Nephron progenitor cell (in vitro differentiated cells): ENCODE results near the gene PHF23.

Experiments
- DNase-seq: peaks from one replicate; pipeline ENCODE4 v3.0.0; 2021
- H3K27ac Mint-ChIP-seq: 2 replicates; pipeline ENCODE4 v1.8.0; 2021; ENCODE audit warnings: mild to moderate bottlenecking, moderate library complexity, mixed read lengths
- H3K27me3 Mint-ChIP-seq: 2 replicates; pipeline ENCODE4 v1.8.0; 2021; ENCODE audit warnings: mild to moderate bottlenecking, low read depth, mixed read lengths; ENCODE audit not compliant: poor library complexity
- H3K36me3 Mint-ChIP-seq: 2 replicates; pipeline ENCODE4 v1.8.0; 2021; ENCODE audit warnings: low read depth, mixed read lengths
- H3K4me1 Mint-ChIP-seq: 2 replicates; pipeline ENCODE4 v1.8.0; 2021; ENCODE audit warnings: mixed read lengths
- H3K4me3 Mint-ChIP-seq: 2 replicates; pipeline ENCODE4 v1.8.0; 2021; ENCODE audit warnings: mild to moderate bottlenecking, moderate library complexity, mixed read lengths
- H3K9me3 Mint-ChIP-seq: 2 replicates; pipeline ENCODE4 v1.8.0; 2021; ENCODE audit warnings: mild to moderate bottlenecking, moderate library complexity, mixed read lengths
- TF ChIP-seq, protein P1 (sequence below): fragments of 200-600 bp; sonication (generic); IDR thresholded peaks from 2 replicates; pipeline ENCODE4 v1.5.0; 2021; ENCODE audit warnings: antibody characterized with exemption

PHF23 gene

DNA sequence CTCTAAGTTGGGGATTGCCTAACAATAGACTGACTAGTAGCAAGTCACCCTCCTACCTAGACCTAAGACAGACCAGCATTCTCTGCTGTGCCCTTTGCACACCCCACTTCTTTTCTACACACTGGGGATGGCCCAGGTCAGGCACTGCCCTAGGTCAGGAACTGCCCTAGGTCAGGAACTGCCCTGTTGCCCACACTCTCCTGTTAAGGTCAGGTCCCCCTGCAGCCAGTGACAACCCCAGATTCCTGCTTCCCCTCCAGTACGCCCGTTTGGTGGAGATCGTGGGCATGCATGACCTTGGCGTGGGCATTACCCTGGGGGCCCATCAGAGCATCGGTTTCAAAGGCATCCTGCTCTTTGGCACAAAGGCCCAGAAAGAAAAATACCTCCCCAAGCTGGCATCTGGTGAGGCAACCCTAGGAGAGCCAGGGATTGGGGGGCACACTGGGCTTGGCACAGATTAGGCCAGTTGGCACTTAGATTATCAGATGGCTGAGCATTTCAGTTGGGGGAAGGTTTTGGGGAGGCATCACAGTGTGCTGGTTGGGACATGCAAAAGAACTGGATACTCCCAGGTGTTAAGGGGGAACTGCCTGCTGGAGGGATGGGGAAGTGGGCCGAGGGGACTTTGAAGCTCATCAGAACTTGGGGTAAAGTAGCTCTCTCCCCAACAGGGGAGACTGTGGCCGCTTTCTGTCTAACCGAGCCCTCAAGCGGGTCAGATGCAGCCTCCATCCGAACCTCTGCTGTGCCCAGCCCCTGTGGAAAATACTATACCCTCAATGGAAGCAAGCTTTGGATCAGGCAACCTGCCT is 17.8 kb downstream of the PHF23 start:
- peak overlapping the region; percentile 54 for H3K27ac Mint-ChIP-seq
- no peaks in the 10 kb centered on the region for H3K9me3 Mint-ChIP-seq
- peaks cover 9% of the 10 kb centered on the region for H3K36me3 Mint-ChIP-seq
- peak overlapping the region; percentile 95 for H3K4me3 Mint-ChIP-seq
- TF ChIP-seq, protein P1, sequence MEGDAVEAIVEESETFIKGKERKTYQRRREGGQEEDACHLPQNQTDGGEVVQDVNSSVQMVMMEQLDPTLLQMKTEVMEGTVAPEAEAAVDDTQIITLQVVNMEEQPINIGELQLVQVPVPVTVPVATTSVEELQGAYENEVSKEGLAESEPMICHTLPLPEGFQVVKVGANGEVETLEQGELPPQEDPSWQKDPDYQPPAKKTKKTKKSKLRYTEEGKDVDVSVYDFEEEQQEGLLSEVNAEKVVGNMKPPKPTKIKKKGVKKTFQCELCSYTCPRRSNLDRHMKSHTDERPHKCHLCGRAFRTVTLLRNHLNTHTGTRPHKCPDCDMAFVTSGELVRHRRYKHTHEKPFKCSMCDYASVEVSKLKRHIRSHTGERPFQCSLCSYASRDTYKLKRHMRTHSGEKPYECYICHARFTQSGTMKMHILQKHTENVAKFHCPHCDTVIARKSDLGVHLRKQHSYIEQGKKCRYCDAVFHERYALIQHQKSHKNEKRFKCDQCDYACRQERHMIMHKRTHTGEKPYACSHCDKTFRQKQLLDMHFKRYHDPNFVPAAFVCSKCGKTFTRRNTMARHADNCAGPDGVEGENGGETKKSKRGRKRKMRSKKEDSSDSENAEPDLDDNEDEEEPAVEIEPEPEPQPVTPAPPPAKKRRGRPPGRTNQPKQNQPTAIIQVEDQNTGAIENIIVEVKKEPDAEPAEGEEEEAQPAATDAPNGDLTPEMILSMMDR: no peak
- DNase-seq: no peak
- H3K4me1 Mint-ChIP-seq: peaks cover 51% of the 10 kb centered on the region
- H3K27me3 Mint-ChIP-seq: no peaks in the 10 kb centered on the region

DNA sequence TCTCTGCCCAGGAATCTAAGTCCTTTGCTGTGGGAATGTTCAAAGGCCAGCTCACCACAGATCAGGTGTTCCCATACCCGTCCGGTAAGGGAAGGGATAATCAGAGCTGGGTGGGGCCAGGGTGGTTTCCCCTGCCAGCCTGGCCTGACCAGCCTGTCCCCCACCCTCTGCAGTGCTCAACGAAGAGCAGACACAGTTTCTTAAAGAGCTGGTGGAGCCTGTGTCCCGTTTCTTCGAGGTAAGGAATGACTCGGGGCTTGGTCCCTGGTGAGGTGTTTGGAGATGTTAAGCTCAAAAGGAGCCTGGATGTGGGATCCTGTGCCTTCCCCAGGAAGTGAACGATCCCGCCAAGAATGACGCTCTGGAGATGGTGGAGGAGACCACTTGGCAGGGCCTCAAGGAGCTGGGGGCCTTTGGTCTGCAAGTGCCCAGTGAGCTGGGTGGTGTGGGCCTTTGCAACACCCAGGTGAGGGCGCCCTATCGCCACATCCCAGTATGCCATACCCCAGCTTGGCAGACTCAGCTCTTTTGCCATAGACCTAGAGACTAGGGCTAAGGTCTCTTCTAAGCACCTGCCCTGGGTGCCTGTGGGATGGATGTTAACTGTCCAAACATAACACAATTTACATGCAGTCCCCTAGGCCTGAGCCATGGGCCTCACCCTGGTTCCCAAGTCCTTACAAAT is 18.5 kb downstream of the PHF23 start:
- Mint-ChIP-seq H3K4me3 (peak overlapping the region; percentile 95), H3K36me3 (peaks cover 9% of the 10 kb centered on the region), H3K27ac (peak overlapping the region; percentile 98), H3K27me3 (no peaks in the 10 kb centered on the region), H3K4me1 (peaks cover 58% of the 10 kb centered on the region), H3K9me3 (no peaks in the 10 kb centered on the region)
- TF ChIP-seq, protein P1: peak; percentile 14
- DNase-seq: no peak

DNA sequence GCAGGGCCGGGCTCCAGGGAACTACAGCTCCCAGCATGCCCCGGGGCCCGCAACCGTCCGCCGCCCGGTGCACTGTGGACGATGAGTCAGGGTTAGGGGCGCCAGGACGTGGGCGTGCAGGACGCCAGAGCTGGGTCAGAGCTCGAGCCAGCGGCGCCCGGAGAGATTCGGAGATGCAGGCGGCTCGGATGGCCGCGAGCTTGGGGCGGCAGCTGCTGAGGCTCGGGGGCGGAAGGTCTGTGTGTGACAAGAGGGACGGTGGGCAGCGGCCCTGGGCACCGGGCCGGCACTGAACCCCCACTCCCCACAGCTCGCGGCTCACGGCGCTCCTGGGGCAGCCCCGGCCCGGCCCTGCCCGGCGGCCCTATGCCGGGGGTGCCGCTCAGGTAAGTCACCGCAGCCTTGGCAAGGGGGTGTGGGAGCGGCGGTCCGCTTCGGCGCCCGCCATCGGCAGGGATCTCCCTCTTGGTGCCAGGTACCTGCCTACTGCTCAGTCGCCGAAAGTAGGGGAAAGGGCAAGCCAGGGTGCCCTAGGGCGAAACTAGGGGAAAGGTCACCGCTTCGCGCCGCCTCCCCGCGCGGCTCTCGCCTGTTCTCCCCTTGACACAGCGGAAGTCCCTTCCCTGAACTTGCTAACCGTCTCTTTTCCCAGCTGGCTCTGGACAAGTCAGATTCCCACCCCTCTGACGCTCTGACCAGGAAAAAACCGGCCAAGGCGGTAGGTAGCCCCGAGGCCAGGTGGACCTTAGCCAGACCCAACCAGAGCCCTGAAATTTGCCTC is 19.3 kb downstream of the PHF23 start, which contains the start of the genes ACADVL and DLG4:
ACADVL (plus strand) TSS at position 127 of the 781 bp plus-strand sequence; CDS start at position 174, 47 bp downstream.
DLG4 (minus strand) TSS at position 25 of the 781 bp plus-strand sequence.
- Mint-ChIP-seq H3K36me3 (peaks cover 9% of the 10 kb centered on the region), H3K27ac (peak within 1 kb of the TSS; percentile 99), H3K27me3 (no peaks in the 10 kb centered on the region), H3K4me1 (peaks cover 66% of the 10 kb centered on the region), H3K4me3 (peak within 1 kb of the TSS; percentile 95), H3K9me3 (no peaks in the 10 kb centered on the region)
- TF ChIP-seq, protein P1: no peak
- DNase-seq: peak; percentile 81

DNA sequence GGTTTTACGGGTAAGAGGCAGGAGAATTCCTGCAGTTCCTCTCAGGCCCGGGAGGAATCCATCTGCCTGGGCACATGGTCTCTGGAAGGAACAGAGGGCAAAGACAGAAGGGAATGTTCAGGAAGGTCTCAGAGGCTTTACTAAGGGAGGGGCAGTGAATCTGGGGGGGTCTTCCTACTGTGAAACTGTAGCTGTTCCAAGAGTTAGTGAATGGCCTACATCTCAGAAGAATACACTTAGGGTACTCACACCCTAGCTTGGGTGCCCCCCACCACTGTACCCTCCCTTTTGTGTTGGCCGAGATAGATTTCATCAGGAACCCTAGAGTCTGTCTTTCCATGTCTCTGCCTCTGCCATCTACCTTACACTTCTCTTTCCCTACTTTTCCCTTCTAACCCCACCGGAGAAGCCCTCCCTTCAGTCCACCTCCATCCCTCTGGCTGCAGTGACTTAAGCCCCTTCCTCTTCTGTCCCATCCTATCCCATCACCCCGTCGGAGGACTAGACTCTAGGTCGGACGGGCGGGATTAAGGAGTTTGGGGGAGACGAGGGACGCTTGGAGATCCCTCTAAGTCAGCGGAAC is 19.9 kb downstream of the PHF23 start:
- DNase-seq: no peak
- no peaks in the 10 kb centered on the region for H3K27me3 Mint-ChIP-seq
- TF ChIP-seq, protein P1: no peak
- peak overlapping the region; percentile 99 for H3K27ac Mint-ChIP-seq
- H3K4me3 Mint-ChIP-seq: peak overlapping the region; percentile 95
- H3K36me3 Mint-ChIP-seq: peaks cover 9% of the 10 kb centered on the region
- H3K9me3 Mint-ChIP-seq: no peaks in the 10 kb centered on the region
- H3K4me1 Mint-ChIP-seq: peaks cover 71% of the 10 kb centered on the region

DNA sequence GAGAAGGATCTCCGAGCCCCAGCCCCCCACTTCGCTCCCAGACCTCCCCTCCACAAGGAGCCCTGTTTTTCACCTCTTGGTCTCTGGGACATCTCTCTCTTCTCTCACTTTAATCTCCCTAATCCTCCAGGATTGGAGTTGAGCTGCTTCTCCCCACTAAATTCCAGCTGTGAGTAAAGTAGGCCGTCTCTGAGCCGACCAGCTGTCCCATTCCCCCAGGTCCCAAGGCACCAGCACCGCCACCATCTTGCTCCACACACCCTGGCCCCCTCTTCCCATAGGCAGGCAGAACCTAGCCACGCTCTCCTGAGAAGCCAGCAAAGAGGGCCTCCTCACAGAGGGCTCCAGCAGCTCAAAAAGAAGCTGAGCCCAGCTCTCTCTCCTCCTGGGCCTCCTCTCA is 20.5 kb downstream of the PHF23 start:
- Mint-ChIP-seq H3K4me3 (peak overlapping the region; percentile 95), H3K27me3 (no peaks in the 10 kb centered on the region), H3K27ac (peak overlapping the region; percentile 99), H3K9me3 (no peaks in the 10 kb centered on the region), H3K36me3 (peaks cover 6% of the 10 kb centered on the region), H3K4me1 (peaks cover 75% of the 10 kb centered on the region)
- TF ChIP-seq, protein P1: no peak
- no peak for DNase-seq
